ENCODE data around the gene MED12.

DNA sequence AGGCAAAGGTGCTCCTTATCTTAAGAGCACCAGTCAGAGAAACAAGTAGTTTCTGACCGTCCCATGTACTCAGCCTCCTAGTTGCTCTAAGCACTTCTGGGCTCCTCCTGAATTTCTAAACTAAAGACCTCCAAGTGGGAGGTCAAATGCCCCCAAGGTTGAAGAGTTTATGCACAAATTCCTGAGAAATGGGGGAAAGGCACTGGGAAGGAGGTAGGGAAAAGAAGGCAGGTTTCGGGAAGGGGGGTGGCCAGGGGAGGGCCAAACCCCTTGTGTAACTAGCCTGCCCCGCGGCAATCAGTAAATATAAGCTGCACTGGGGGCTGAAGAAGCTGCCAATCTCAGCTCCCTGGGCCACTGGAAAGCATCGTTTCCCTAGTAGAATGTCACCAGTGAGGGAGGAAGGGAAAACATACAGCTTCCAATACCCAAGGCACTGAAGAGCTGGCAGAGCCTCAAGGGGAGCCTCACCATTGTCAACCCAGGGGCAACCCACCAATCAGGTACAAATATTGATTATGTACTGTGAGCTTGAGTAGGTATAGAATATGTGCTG, 19.4 kb upstream of the MED12 start:
- TF ChIP-seq, protein P1, sequence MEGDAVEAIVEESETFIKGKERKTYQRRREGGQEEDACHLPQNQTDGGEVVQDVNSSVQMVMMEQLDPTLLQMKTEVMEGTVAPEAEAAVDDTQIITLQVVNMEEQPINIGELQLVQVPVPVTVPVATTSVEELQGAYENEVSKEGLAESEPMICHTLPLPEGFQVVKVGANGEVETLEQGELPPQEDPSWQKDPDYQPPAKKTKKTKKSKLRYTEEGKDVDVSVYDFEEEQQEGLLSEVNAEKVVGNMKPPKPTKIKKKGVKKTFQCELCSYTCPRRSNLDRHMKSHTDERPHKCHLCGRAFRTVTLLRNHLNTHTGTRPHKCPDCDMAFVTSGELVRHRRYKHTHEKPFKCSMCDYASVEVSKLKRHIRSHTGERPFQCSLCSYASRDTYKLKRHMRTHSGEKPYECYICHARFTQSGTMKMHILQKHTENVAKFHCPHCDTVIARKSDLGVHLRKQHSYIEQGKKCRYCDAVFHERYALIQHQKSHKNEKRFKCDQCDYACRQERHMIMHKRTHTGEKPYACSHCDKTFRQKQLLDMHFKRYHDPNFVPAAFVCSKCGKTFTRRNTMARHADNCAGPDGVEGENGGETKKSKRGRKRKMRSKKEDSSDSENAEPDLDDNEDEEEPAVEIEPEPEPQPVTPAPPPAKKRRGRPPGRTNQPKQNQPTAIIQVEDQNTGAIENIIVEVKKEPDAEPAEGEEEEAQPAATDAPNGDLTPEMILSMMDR (IDR thresholded peaks at IDR 0.05; ENCODE audit: low read depth, low read length), result no peak
- no peak for TF ChIP-seq EZH2phosphoT487 (IDR thresholded peaks at IDR 0.05; ENCODE audit: low read depth)

Data from OCI-LY3 (cell line).